ENCODE data around the gene JMJD8.
A peak's percentile ranks its signal among the peaks of the same experiment; 100 is the strongest.

GRCh38 chr16:679814-680624 lies 4.1 kb downstream of the JMJD8 start, which contains the start of gene STUB1:
- no peak for TF ChIP-seq CTCF (IDR thresholded peaks at IDR 0.05; ENCODE audit: insufficient read depth, low read length)
- TF ChIP-seq POLR2AphosphoS5 (IDR thresholded peaks at IDR 0.05; ENCODE audit: low read depth) = peak; percentile 34
- peak; percentile 76 for TF ChIP-seq GABPA (IDR thresholded peaks at IDR 0.05; ENCODE audit: low read depth)
